ENCODE results near the gene CCBE1.

DNA sequence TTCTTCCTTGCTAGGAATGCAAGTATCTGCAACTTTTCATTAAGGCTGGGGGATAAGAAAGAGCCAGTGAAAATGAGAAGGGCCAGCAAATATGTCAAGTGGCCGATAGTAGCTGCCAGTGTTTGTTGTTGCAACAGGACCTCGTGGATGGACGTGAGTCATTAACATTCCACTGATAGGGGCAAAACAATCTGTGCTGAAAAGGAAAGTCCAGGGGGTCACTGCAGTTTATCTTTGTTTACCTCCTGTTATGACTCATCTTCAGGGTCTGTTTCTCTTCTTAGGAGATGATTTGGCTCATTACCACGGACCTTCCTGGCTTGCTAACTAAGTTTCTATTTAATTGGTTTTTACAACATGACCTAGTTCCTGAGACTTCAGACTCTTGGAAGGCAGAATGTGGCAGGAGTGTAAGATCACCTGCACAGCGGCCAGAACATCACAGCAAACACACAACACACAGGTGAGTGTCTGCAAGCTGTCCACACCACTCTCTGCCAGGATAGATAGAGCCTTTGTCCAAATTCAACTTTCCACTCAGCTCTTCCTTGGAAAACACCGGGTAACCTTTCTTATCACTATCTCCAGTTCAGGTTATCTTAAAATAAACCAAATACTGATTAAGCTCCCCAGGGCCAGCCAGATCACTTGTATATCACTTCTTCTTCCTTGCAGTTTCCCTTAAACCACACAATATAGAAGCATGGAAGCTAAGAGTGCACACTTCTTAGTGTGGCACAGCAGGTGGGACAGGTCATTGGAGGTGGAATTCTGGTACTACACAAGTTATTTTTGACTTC is 180.7 kb downstream of the CCBE1 start:
- TF ChIP-seq GATA2 (IDR thresholded peaks at IDR 0.05; ENCODE audit: low read depth, low read length), result peak; percentile 32
- TF ChIP-seq GATA3 (IDR thresholded peaks at IDR 0.05; ENCODE audit: low read depth, low read length), result no peak
